Right forelimb (tissue), 1 donor: ENCODE results near the gene NEK5.
"Not testable (repeated sequence)": the region's sequence is repeated elsewhere in the genome, so short reads cannot be mapped to it uniquely, and the experiment has no call there.

ENCODE experiments used
- DNase-seq: peaks from one replicate; pipeline ENCODE4 v3.0.0-alpha.2; 2018

The NEK5 gene

GRCh38 chr13:52136763-52137162, 7.9 kb upstream of the NEK5 start:
- DNase-seq, result no peak

DNA sequence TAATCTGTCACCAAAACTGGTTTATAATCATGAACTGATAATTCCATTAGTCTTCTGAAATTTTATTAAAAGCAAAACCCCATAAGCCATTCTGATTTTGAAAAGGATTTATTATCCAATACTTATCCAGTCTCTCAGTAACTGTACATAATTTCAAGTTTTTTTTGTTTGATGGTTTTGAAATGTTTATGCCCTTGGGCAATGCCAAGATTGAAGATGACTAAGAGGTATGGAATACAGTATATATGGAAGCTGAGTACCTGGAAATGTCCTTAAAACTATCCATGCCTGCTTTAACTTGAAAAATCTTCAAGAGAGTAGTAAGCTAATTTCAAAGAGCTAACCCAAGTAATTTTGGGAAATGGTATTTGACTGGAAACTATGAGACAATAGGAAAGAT, 1.8 kb upstream of the NEK5 start:
- DNase-seq, result no peak

- DNase-seq, result peak; percentile 69
These were observed 830 bp downstream of the NEK5 start for GRCh38 chr13:52127783-52128702.

DNA sequence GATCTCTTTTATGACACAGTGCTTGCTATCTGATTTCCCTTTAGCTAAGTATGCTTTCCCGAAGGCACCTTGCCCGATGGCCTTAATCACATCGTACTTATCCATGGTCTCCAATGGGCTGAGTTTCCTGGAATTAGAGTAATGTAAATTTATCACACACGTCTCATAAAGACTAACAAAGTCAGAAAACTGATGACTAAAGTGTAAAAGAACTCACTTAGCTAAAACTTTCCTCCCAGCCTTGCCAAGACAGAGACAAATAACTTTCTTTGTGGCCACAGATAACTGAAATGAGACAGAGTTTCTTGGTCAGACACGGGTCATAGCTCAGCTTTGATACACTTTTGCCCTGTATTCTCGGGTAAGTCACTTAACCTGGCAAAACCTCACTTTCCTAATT, 1.5 kb downstream of the NEK5 start:
- no peak for DNase-seq

- no peak for DNase-seq
These were observed 3.3 kb downstream of the NEK5 start for GRCh38 chr13:52125547-52125946.

DNA sequence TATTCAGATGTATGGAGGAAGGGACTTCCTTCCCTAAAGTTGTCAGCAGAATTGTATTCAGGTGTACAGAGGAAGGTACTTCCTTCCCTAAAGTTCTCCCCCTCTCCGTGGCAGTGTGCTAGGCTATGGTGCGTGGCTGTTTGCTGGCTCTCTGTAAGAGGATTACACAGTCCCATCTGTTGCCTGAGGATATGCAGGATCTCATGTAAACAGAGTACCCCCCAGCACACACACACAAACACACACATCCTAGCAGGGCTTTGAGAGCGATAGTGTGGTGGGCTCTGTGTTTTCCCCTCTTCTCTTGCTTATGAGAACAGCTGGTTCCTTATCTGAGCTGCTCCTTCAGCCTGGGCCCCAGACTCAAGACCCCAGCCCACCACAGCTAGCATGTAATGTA, 10.3 kb downstream of the NEK5 start:
- no peak for DNase-seq

- DNase-seq, result no peak
These were observed 10.8 kb downstream of the NEK5 start for GRCh38 chr13:52118095-52118494.

- no peak for DNase-seq
These were observed 16.3 kb downstream of the NEK5 start for GRCh38 chr13:52112591-52112990.

DNA sequence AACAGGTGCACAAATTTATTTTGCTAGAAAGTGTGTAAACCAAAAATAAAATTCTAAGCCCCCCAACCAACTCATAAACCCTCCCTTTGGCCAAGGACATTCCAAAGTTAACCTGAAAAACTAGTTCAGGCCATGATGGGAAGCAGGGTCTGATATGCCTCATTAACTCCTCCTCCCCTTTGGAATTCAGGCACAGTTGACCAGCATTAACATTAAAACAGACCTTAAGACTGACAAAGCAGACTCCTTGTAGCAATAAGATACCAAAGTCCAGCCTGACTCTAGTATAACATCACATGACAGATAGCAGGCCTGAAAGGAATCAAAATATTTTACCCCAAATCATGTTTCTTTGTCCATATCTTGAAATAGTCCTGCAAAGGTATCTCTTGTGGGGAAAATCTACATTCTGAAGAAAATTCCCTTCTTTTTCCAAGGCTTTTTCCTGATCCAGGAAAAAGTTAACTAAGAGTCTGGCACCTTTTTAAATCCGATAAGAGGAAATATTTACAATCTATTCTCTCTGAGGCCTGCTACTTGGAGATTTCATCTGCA, 19.7 kb downstream of the NEK5 start:
- no peak for DNase-seq

DNA sequence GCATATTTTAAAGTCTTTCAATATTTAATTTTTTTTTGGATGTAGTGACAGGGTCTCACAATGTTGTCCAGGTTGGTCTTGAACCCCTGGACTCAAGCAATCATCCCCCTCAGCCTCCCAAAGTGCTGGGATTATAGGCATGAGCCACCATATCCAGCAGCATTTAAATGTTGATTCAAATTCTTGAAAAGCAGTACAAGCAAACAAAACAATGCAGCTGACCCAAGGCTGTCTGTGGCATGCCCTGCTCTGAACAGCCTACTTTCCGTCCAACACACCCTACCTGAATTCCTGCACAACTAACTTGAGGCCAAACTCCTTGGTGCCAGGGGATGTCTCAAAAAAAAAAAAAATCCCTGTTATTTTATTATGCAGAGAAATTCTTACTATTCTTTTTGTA, 23.0 kb downstream of the NEK5 start:
- DNase-seq, result no peak

DNA sequence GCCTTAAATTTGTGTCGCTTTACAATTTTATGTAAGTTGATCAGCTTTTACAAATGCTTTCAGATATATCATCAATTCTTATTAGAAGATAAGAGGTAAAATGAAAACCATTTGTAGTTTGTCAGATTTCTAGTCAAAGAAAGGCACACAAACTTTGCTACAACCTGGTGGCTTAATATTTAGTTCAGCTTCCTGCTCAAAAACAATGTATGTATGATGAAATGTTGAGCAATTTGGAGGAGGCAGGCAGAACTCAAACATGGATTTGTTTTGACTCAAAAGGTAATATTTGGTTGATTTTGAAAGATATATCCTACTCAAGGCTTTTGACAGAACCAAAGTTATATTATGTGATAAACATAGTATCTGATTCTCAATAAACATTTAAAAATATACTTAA, 24.2 kb downstream of the NEK5 start:
- DNase-seq, result no peak

- DNase-seq, result no peak
These were observed 25.5 kb downstream of the NEK5 start for GRCh38 chr13:52103386-52103785.

- DNase-seq, result not testable (repeated sequence)
These were observed 26.4 kb downstream of the NEK5 start for GRCh38 chr13:52102423-52102822.

- DNase-seq, result no peak
These were observed 31.7 kb downstream of the NEK5 start for GRCh38 chr13:52097197-52097596.

DNA sequence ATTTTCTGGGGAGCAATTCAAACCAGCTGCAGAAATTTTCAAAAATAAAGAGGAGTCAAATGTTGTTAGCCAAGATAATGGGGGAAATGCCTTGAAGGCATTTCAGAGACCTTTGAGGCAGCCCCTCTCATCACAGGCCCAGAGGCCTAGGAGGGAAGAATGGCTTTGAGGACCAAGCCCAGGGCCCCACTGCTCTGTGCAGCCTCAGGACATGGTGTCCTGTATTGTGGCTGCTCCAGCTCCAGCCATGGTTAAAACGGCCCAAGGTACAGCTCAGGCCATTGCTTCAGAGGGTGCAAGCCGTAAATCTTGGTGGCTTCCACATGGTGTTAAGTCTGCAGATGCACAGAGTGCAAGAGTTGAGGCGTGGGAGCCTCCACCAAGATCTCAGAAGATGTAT, 32.1 kb downstream of the NEK5 start:
- DNase-seq, result no peak

DNA sequence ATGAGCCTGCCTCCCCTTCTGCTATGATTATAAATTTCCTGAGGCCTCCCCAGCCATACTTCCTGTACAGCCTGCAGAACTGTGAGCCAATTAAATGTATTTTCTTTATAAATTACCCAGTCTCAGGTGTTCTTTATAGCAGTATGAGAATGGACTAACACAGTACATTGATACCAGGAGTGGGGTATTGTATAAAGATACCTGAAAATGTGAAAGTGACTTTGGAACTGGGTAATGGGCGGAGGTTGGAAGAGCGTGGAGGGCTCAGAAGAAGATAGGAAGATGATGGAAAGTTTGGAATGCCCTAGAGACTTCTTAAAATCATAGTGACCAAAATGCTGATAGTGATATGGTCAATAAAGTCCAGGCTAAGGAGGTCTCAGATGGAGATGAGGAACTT, 32.8 kb downstream of the NEK5 start:
- DNase-seq, result no peak

DNA sequence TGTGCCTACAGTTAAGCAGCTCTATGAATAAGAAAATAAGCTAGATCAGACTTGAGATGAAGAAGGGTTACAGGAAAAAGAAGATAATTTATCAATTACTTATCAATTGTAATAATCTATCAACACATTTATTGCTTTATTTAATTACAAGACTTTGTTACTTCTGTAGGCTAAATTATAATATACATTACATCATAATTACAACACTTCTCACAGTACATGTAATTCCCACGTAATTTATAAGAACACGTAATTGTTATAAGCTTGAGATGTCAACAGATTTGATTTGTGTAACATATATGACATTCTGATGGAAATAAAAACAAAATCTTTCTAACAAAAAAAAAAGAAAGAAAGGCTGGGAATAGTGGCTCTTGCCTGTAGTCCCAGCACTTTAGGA, 36.8 kb downstream of the NEK5 start:
- DNase-seq, result no peak

DNA sequence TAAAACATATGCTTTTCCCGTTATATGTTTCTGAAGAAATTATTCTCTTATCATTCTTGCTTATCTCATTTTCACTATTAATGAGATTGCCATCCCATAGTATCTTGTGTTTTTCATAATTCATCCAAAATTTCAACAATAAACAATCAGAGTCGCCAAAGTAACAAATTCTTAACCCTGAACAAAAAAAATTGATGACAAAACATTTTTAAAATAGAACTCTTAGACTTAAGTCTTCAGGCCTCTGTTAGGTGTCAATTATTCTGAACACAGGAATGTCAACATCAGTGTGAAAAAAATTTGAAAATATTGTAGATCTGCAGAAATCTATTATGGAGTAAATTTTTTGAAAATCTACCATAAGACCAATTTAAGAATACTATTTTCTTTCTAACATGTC, 37.4 kb downstream of the NEK5 start:
- no peak for DNase-seq

DNA sequence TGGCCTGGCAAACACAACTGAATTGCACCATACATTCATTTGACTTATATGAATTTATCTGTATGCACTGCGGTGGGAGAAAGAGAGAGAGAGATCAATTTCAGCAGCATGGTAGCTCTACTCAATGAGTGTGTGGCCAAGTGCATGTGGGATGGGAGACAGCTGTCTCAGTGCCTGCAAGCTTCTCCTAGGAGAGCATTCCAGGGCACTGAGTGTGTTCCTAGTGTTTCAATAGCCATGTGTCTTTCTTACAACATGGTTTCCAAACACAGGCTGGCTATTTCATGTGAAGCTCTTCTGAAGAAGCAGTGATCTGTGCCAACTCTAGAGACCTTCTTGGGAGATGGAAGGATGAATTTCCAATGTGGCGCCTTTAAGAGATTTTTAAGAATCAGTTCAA, 43.5 kb downstream of the NEK5 start:
- DNase-seq, result no peak

- DNase-seq, result not testable (repeated sequence)
These were observed 43.9 kb downstream of the NEK5 start for GRCh38 chr13:52084981-52085380.

DNA sequence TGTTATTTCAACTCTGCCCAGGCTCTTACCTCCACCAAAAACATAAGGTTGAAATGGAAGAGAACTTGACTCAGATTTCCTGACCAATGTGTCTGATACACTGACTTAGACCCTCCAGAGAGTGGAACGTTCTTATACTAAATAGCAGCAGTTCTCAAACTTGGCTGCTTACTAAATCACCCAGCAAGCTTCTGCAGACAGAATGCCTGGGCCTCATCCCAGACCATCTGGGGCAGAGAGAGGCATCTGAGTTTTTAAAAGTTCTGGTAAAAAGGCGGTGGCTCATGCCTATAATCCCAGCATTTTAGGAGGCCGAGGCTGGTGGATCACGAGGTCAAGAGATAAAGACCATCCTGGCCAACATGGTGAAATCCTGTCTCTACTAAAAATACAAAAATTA, 46.3 kb downstream of the NEK5 start:
- no peak for DNase-seq

DNA sequence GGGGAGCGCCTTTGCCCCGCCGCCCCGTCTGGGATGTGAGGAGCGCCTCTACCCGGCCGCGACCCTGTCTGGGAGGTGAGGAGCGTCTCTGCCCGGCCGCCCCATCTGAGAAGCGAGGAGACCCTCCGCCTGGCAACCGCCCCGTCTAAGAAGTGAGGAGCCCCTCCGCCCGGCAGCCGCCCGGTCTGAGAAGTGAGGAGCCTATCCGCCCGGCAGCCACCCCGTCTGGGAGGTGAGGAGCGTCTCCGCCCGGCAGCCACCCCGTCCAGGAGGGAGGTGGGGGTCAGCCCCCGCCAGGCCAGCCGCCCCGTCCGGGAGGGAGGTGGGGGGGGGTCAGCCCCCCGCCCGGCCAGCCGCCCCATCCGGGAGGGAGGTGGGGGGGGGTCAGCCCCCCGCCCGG, 49.0 kb downstream of the NEK5 start:
- DNase-seq, result not testable (repeated sequence)

DNA sequence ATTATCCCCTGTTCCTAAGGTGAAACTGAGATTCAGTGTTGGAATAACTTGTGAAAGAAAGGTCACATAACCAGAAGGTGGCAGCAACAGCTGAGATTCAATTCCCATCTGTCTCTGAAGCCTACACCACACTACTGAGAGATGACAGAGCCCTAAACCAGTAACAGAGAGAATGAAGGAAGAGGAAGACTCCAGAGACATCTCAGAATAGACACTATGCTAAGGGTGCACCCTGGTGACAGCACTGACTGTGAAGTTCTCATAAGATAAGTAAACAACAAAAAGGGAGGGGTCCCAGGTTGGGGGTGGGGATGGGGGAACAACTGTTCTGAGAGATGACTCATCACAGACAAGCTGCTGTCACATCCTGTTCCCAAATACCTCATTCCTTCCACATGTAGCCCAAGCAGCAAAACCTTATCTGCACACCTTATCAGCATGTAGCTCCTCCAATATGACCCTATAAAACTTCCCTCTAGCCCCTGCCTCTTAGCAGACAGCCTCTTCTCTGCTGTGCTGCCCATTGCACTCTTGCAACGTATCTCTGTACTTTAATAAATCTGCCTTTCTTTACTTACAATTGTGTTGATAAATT, 57.8 kb downstream of the NEK5 start:
- DNase-seq, result no peak

DNA sequence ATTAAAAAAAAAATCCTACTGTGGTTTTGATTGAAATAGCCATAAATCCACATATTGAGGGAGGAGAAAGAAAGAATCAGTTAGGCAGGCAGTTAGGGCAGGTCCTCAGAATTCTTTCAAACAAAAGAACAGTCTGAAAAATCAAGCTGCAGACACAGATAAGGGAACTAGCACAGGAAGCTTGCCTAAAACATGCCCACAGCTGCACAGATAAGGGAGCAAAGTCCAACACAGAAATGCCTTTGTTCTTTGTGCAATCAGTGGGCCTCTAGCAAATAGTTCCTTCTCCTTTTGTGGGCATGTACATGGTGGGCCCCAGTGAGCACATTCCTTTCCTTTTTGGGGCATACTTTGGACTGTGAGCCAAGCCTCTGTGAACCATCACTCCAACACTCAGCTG, 61.6 kb downstream of the NEK5 start:
- no peak for DNase-seq
